Mesendoderm (in vitro differentiated cells): ENCODE data around the gene COL4A2.

Experiments
- DNase-seq: peaks from one replicate; pipeline ENCODE4 v3.0.0; 2013
- H2AK5ac ChIP-seq: 2 replicates; pipeline ENCODE4 v1.6.1; 2013; ENCODE audit warnings: low read length, inconsistent platforms
- H2BK120ac ChIP-seq: 2 replicates; pipeline ENCODE4 v1.6.1; 2013; ENCODE audit warnings: low read depth, mild to moderate bottlenecking, low read length, moderate library complexity, mixed read lengths
- H2BK15ac ChIP-seq: replicated peaks from 2 replicates; pipeline ENCODE4 v1.6.1; 2013; ENCODE audit warnings: low read depth, mild to moderate bottlenecking, moderate library complexity
- H2BK5ac ChIP-seq: 2 replicates; pipeline ENCODE4 v1.6.1; 2013; ENCODE audit warnings: low read length, inconsistent platforms
- H3K18ac ChIP-seq: 2 replicates; pipeline ENCODE4 v1.6.1; 2013; ENCODE audit warnings: mild to moderate bottlenecking, low read length, mixed read lengths
- H3K23ac ChIP-seq: one replicate; pipeline ENCODE4 v1.6.1; 2013; ENCODE audit warnings: low read length
- H3K27ac ChIP-seq: 2 replicates; pipeline ENCODE4 v1.5.1; 2013; ENCODE audit warnings: low read depth, mild to moderate bottlenecking, inconsistent platforms, low read length, moderate library complexity
- H3K27me3 ChIP-seq: 2 replicates; pipeline ENCODE4 v1.6.1; 2013; ENCODE audit warnings: low read length, control low read depth, mild to moderate bottlenecking, inconsistent platforms; ENCODE audit not compliant: insufficient read depth, poor library complexity
- H3K36me3 ChIP-seq: 2 replicates; pipeline ENCODE4 v1.6.1; 2013; ENCODE audit warnings: low read length, inconsistent platforms; ENCODE audit not compliant: control insufficient read depth, insufficient read depth
- H3K4ac ChIP-seq: one replicate; pipeline ENCODE4 v1.6.1; 2013; ENCODE audit warnings: low read depth, mild to moderate bottlenecking, low read length, moderate library complexity
- H3K4me1 ChIP-seq: 2 replicates; pipeline ENCODE4 v1.6.1; 2013; ENCODE audit warnings: low read depth, low read length, inconsistent platforms; ENCODE audit not compliant: control insufficient read depth
- H3K4me2 ChIP-seq: 2 replicates; pipeline ENCODE4 v1.6.1; 2013; ENCODE audit warnings: low read length
- H3K4me3 ChIP-seq: 2 replicates; pipeline ENCODE4 v1.5.1; 2013; ENCODE audit warnings: mild to moderate bottlenecking, low read length
- H3K56ac ChIP-seq: one replicate; pipeline ENCODE4 v1.6.1; 2013; ENCODE audit warnings: low read length
- H3K79me1 ChIP-seq: 2 replicates; pipeline ENCODE4 v1.6.1; 2013; ENCODE audit warnings: low read length, inconsistent platforms
- H3K79me2 ChIP-seq: 2 replicates; pipeline ENCODE4 v1.6.1; 2013; ENCODE audit warnings: mild to moderate bottlenecking, low read length; ENCODE audit not compliant: control insufficient read depth, insufficient read depth
- H3K9ac ChIP-seq: 2 replicates; pipeline ENCODE4 v1.6.1; 2013; ENCODE audit warnings: low read length, inconsistent platforms
- H4K5ac ChIP-seq: one replicate; pipeline ENCODE4 v1.6.1; 2013; ENCODE audit warnings: low read length
- H4K8ac ChIP-seq: one replicate; pipeline ENCODE4 v1.6.1; 2013; ENCODE audit warnings: low read depth, mild to moderate bottlenecking, control low read depth, low read length, moderate library complexity
- WGBS: extraction: QIAGEN DNeasy Blood & Tissue Kit; methylation state at CpG from one replicate; pipeline ENCODE4 v1.1.7; 2013; ENCODE audit warnings: low lambda C conversion rate, missing lambda C conversion rate; ENCODE audit not compliant: insufficient coverage; ENCODE audit errors: extremely low coverage; 5-methylcytosine and 5-hydroxymethylcytosine counted together

COL4A2 gene

DNA sequence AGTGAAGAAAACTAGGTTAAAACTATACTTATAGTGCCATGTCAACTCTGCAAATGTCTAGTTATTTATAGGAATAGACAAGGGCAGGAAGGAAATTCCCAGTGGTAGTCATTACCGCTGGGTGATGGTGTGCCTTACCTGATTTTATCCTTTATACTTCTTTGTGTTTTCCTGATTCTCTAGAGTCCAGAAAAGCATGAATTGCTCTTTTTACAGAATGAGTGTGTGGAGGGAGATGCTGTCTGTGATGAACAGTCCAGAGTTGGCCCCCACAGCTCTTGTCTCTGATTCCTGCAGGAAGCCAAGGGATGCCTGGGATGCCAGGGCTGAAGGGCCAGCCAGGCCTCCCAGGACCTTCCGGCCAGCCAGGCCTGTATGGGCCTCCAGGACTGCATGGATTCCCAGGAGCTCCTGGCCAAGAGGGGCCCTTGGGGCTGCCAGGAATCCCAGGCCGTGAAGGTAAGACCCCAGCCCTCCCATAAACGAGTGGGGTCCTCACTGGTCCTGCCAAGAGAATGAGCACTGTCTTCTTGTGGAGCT is 170.7 kb downstream of the COL4A2 start:
- WGBS, result no CpG with 5 or more reads among the region's 4 CpGs

DNA sequence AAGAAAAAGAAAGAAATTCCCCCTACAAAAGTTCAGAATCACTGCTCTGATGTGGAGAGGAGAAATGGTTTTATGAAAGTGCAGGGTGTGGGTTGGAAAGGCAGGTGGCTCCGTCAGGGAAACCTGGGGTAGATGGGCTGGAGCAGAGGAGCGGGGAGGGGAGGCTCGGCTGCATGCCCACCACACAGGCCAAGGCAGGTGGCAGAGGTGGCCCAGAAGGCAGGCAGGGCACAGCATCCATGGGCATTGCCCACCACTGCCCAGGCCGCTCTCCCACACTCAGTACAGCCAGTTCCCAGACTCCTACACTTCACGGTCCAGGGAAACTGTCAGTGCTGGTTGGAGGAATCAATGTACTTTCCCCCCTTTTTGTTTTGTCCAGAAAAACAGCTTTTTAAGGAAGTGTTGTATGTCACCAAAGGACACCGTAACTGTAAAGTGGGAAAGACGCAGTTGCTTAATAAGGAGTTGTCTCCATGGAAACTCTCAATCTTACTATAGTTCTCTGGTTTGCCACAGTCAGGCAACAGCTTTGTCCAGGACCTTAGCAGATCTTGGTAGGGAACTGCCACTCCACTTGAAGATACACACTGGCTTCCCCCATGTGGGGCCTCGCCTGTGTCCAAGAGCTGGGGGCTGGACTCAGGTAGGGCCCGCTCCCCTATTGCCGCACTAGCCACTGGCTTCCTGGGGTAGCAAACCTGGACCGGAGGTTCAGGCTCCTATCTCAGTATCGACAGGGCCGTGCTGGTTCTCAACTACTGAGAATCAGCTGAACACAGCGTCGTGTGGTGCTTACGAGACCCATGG is 171.5 kb downstream of the COL4A2 start:
- no peak for DNase-seq
- Histone ChIP-seq H3K27ac (no peak overlapping the region), H3K18ac (no peak overlapping the region), H3K4me1 (peaks cover 2% of the 10 kb centered on the region), H3K79me1 (no peaks in the 10 kb centered on the region), H2BK5ac (no peak overlapping the region), H2BK15ac (no peak overlapping the region), H3K4me3 (no peak overlapping the region), H3K56ac (no peak overlapping the region), H4K8ac (no peak overlapping the region), H3K79me2 (no peaks in the 10 kb centered on the region), H2BK120ac (no peak overlapping the region), H3K27me3 (no peaks in the 10 kb centered on the region), H3K9ac (no peak overlapping the region), H3K4ac (no peak overlapping the region), H4K5ac (no peak overlapping the region), H2AK5ac (no peak overlapping the region), H3K23ac (no peak overlapping the region), H3K36me3 (peaks cover 9% of the 10 kb centered on the region), H3K4me2 (no peak overlapping the region)
- WGBS, result no CpG with 5 or more reads among the region's 16 CpGs

More for the DNA sequence above, 170.7 kb downstream of the COL4A2 start:
- H4K5ac ChIP-seq, result no peak overlapping the region
- H3K4me2 ChIP-seq, result no peak overlapping the region
- H2BK120ac ChIP-seq, result no peak overlapping the region
- H3K56ac ChIP-seq, result no peak overlapping the region
- peaks cover 2% of the 10 kb centered on the region for H3K4me1 ChIP-seq
- peaks cover 9% of the 10 kb centered on the region for H3K36me3 ChIP-seq
- H2AK5ac ChIP-seq, result no peak overlapping the region
- H3K79me2 ChIP-seq, result no peaks in the 10 kb centered on the region
- H2BK5ac ChIP-seq, result no peak overlapping the region
- no peak overlapping the region for H3K4ac ChIP-seq
- H3K79me1 ChIP-seq, result no peaks in the 10 kb centered on the region
- H3K27me3 ChIP-seq, result no peaks in the 10 kb centered on the region
- H3K4me3 ChIP-seq, result no peak overlapping the region
- H3K23ac ChIP-seq, result no peak overlapping the region
- H3K27ac ChIP-seq, result no peak overlapping the region
- H3K18ac ChIP-seq, result no peak overlapping the region
- no peak overlapping the region for H2BK15ac ChIP-seq
- H3K9ac ChIP-seq, result no peak overlapping the region
- H4K8ac ChIP-seq, result no peak overlapping the region
- DNase-seq, result no peak

DNA sequence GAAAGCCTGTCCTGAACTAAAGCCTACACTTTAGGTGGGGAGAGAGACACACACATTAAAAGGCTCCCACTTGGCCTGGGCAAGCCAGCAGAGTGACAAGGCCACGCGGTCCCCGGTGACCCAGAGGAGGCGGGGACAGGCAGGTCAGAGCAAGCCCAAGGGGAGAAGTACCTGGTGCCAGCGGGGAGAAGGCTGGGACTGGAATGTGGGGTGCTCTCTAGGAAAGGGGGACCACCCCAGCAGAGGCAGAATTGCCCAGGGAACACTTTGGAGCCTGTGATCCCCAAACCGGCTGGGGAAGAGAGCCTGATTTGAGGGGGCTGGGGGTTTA is 172.1 kb downstream of the COL4A2 start:
- H3K4me1 ChIP-seq, result peaks cover 2% of the 10 kb centered on the region
- H3K4ac ChIP-seq, result no peak overlapping the region
- H3K4me2 ChIP-seq, result no peak overlapping the region
- no peaks in the 10 kb centered on the region for H3K79me2 ChIP-seq
- H3K36me3 ChIP-seq, result peaks cover 9% of the 10 kb centered on the region
- no peak overlapping the region for H3K9ac ChIP-seq
- no peak overlapping the region for H3K27ac ChIP-seq
- no peak for DNase-seq
- H2BK5ac ChIP-seq, result no peak overlapping the region
- no peaks in the 10 kb centered on the region for H3K27me3 ChIP-seq
- no CpG with 5 or more reads among the region's 6 CpGs for WGBS
- H3K18ac ChIP-seq, result no peak overlapping the region
- no peak overlapping the region for H4K8ac ChIP-seq
- no peaks in the 10 kb centered on the region for H3K79me1 ChIP-seq
- H2BK15ac ChIP-seq, result no peak overlapping the region
- no peak overlapping the region for H3K4me3 ChIP-seq
- H2AK5ac ChIP-seq, result no peak overlapping the region
- no peak overlapping the region for H3K23ac ChIP-seq
- H2BK120ac ChIP-seq, result no peak overlapping the region
- H3K56ac ChIP-seq, result no peak overlapping the region
- no peak overlapping the region for H4K5ac ChIP-seq

DNA sequence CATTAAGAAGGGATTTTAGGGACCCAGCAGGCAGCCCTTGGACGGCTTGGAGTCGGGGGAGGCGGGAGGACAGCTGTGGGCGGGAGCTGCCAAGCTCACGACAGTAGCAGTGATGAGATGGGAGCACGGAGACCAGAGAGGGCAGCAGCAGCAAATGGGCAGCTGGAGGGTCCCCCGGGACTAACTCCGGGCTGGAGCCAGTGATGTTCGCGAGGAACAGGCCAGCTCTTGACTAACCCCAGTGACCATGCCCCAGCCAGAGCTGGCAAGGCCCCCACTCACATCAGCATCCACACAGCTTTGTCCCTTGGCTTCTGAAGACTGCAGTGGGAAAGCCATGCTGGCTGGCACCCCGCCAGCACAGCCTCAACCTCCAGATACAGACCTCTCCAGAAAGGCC is 172.6 kb downstream of the COL4A2 start:
- Histone ChIP-seq H3K4me3 (no peak overlapping the region), H3K4me2 (no peak overlapping the region), H2BK5ac (no peak overlapping the region), H3K79me1 (no peaks in the 10 kb centered on the region), H3K4ac (no peak overlapping the region), H4K5ac (no peak overlapping the region), H4K8ac (no peak overlapping the region), H3K79me2 (no peaks in the 10 kb centered on the region), H3K27ac (no peak overlapping the region), H3K56ac (no peak overlapping the region), H3K27me3 (no peaks in the 10 kb centered on the region), H3K23ac (no peak overlapping the region), H2BK15ac (no peak overlapping the region), H3K4me1 (peaks cover 3% of the 10 kb centered on the region), H3K36me3 (peaks cover 6% of the 10 kb centered on the region), H2BK120ac (no peak overlapping the region), H3K9ac (no peak overlapping the region), H3K18ac (no peak overlapping the region), H2AK5ac (no peak overlapping the region)
- no CpG with 5 or more reads among the region's 11 CpGs for whole genome bisulfite sequencing
- no peak for DNase-seq

DNA sequence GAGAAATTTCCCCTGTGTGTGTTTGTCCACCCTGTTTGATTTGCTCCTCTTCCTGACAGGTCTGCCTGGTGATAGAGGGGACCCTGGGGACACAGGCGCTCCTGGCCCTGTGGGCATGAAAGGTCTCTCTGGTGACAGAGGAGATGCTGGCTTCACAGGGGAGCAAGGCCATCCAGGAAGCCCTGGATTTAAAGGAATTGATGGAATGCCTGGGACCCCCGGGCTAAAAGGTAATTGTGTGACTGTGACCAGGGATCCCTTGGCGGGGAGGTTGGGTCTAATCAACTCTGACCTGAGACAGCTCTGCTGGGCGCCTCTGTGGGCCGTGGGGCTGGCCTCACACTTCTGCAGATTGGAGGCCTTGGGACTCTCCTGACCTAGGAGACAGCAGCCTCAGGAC is 173.1 kb downstream of the COL4A2 start:
- no peaks in the 10 kb centered on the region for H3K79me2 ChIP-seq
- no peak overlapping the region for H3K27ac ChIP-seq
- DNase-seq, result peak; percentile 52
- peaks cover 4% of the 10 kb centered on the region for H3K36me3 ChIP-seq
- no peak overlapping the region for H2AK5ac ChIP-seq
- no peaks in the 10 kb centered on the region for H3K79me1 ChIP-seq
- H3K27me3 ChIP-seq, result no peaks in the 10 kb centered on the region
- no peak overlapping the region for H3K23ac ChIP-seq
- no peak overlapping the region for H2BK5ac ChIP-seq
- H2BK120ac ChIP-seq, result no peak overlapping the region
- no peak overlapping the region for H3K4ac ChIP-seq
- H4K8ac ChIP-seq, result no peak overlapping the region
- no peak overlapping the region for H2BK15ac ChIP-seq
- H3K4me3 ChIP-seq, result no peak overlapping the region
- no peak overlapping the region for H3K4me2 ChIP-seq
- H3K4me1 ChIP-seq, result peaks cover 6% of the 10 kb centered on the region
- no peak overlapping the region for H4K5ac ChIP-seq
- no peak overlapping the region for H3K18ac ChIP-seq
- no CpG with 5 or more reads among the region's 5 CpGs for WGBS
- no peak overlapping the region for H3K56ac ChIP-seq
- no peak overlapping the region for H3K9ac ChIP-seq
